Measurements from ENCODE around the gene UBP1.

DNA sequence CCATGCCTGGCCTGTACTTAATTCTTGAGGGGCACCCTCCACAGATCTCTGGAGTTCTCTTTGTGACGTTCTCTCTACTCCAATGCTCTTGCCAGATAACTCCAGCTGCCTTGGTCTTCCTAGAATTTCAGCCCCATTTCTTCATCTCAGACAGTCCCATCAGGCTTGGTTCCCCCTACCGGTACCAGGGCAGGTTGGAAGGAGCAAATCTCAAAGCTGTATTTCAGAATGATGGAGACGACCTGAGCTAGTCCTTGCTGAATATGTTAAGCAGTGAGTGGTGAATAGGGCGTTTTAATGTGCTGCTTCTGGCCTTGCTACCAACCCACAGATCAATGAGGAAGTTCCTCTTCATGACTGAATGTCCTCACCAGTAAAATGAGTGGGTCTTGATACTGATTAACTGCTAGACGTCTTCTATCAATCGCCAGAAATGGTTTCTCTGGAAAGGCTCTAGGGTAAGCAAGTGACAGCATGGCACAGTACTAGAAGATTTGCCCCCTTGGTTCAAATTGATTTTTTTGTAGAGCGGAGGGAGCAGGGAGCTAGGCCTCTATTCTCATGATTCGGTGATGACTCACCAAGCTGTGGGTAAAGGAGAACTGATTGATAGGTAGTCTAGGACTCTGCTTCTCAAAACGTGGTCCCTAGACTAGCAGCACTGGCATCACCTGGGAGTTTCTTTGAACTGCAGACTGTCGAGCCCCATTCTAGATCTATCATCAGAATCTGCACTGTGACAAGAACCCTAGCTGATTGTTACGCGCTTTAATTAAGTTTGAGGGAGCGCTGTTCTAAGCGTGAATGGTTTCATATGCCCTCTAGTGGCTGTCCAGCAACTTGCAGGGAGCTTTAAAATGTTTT lies 67.8 kb downstream of the UBP1 start:
- TF ChIP-seq, protein P1, sequence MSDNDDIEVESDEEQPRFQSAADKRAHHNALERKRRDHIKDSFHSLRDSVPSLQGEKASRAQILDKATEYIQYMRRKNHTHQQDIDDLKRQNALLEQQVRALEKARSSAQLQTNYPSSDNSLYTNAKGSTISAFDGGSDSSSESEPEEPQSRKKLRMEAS (IDR thresholded peaks at IDR 0.05): no peak; the same call in 1 of the 2 replicates
- TF ChIP-seq, protein P2, sequence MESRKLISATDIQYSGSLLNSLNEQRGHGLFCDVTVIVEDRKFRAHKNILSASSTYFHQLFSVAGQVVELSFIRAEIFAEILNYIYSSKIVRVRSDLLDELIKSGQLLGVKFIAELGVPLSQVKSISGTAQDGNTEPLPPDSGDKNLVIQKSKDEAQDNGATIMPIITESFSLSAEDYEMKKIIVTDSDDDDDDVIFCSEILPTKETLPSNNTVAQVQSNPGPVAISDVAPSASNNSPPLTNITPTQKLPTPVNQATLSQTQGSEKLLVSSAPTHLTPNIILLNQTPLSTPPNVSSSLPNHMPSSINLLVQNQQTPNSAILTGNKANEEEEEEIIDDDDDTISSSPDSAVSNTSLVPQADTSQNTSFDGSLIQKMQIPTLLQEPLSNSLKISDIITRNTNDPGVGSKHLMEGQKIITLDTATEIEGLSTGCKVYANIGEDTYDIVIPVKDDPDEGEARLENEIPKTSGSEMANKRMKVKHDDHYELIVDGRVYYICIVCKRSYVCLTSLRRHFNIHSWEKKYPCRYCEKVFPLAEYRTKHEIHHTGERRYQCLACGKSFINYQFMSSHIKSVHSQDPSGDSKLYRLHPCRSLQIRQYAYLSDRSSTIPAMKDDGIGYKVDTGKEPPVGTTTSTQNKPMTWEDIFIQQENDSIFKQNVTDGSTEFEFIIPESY (IDR thresholded peaks at IDR 0.05; ENCODE audit: extremely low read depth, insufficient replicate concordance, low read length): no peak
